ENCODE results near the gene TMEM161A. TPM values are rescaled to one million over a fixed set of nuclear protein-coding genes. Genes with fewer than 3 reads are reported as not detected.

Gene TMEM161A
- total RNA-seq, 1 donor from 2014 or later = 27.1 TPM

- Mint-ChIP-seq H3K27ac (ENCODE audit: unreplicated experiment) (no peak overlapping the region), H3K9me3 (ENCODE audit: low read depth) (no peaks in the 10 kb centered on the region), H3K4me1 (ENCODE audit: low read depth) (no peaks in the 10 kb centered on the region), H3K4me3 (ENCODE audit: unreplicated experiment) (no peak overlapping the region), H3K27me3 (ENCODE audit: low read depth) (no peaks in the 10 kb centered on the region), H3K36me3 (ENCODE audit: low read depth) (peaks cover 9% of the 10 kb centered on the region)
- TF ChIP-seq, protein P1, sequence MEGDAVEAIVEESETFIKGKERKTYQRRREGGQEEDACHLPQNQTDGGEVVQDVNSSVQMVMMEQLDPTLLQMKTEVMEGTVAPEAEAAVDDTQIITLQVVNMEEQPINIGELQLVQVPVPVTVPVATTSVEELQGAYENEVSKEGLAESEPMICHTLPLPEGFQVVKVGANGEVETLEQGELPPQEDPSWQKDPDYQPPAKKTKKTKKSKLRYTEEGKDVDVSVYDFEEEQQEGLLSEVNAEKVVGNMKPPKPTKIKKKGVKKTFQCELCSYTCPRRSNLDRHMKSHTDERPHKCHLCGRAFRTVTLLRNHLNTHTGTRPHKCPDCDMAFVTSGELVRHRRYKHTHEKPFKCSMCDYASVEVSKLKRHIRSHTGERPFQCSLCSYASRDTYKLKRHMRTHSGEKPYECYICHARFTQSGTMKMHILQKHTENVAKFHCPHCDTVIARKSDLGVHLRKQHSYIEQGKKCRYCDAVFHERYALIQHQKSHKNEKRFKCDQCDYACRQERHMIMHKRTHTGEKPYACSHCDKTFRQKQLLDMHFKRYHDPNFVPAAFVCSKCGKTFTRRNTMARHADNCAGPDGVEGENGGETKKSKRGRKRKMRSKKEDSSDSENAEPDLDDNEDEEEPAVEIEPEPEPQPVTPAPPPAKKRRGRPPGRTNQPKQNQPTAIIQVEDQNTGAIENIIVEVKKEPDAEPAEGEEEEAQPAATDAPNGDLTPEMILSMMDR (IDR thresholded peaks at IDR 0.05) = no peak
- no peak for DNase-seq (ENCODE audit: low spot score)
These were observed 22.3 kb upstream of the TMEM161A start for GRCh38 chr19:19160461-19161035.

DNA sequence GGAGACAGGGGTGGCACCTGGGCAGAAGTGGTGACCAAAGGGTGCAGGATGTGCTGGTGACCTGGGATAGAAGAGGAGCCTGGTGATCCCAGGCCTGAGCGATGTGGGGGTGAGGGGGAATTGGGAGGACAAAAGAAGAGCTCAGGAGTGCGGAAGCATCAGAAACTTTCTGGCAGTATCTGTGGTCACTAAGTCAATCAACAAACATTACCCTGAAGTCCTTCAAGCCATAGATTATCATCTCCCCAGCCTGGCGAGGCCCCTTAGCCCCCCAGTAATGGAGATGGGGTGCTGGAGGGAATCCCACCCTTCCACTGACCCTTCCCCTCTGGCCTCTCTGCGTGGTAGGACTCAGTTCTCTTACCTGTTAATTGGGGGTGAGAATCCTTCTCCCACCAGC lies 21.3 kb upstream of the TMEM161A start:
- Mint-ChIP-seq H3K36me3 (ENCODE audit: low read depth) (peaks cover 10% of the 10 kb centered on the region), H3K9me3 (ENCODE audit: low read depth) (no peaks in the 10 kb centered on the region), H3K27me3 (ENCODE audit: low read depth) (no peaks in the 10 kb centered on the region), H3K4me1 (ENCODE audit: low read depth) (no peaks in the 10 kb centered on the region), H3K4me3 (ENCODE audit: unreplicated experiment) (no peak overlapping the region), H3K27ac (ENCODE audit: unreplicated experiment) (no peak overlapping the region)
- TF ChIP-seq, protein P1 (IDR thresholded peaks at IDR 0.05) = no peak
- no peak for DNase-seq (ENCODE audit: low spot score)

GRCh38 chr19:19157808-19158207 lies 19.5 kb upstream of the TMEM161A start:
- peaks cover 10% of the 10 kb centered on the region for H3K36me3 Mint-ChIP-seq (ENCODE audit: low read depth)
- H3K27me3 Mint-ChIP-seq (ENCODE audit: low read depth) = no peaks in the 10 kb centered on the region
- no peak overlapping the region for H3K27ac Mint-ChIP-seq (ENCODE audit: unreplicated experiment)
- H3K9me3 Mint-ChIP-seq (ENCODE audit: low read depth) = no peaks in the 10 kb centered on the region
- no peak for DNase-seq (ENCODE audit: low spot score)
- TF ChIP-seq, protein P1 (IDR thresholded peaks at IDR 0.05) = no peak
- no peak overlapping the region for H3K4me3 Mint-ChIP-seq (ENCODE audit: unreplicated experiment)
- no peaks in the 10 kb centered on the region for H3K4me1 Mint-ChIP-seq (ENCODE audit: low read depth)

DNA sequence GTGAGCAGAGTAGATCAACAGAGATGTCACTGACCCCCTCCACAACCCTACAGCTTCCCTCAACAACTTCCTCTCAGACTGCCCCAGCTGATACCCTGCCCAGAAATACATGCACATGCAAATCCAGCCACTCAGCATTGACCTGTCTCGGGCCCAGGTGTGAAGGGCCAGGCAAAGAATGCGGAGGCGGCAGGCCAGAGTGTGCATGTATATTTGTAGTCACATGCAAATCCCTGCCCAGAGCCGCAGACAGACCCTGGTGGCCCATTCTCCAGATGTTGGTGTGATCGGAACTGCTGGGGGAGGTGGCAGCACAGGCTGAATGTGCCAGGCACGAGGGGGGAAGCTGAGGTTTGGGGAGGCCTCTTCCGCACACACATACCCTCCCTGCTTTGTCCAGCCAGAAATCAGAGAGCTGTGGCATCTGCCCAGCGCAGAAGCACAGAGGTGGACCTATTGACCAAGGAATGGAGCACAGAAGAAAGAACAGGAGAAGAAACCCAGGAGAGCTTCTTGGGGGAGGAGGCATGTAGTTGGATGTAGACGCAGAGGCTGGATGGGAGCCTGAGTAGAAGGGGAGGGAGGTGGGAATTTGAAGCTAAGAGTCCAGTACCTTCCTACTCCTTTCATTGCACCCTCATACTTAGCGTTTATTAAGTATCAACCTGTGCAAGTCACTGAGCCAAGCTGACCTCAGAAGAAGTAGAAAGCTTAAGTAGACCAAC lies 17.4 kb upstream of the TMEM161A start:
- Mint-ChIP-seq H3K9me3 (ENCODE audit: low read depth) (no peaks in the 10 kb centered on the region), H3K4me1 (ENCODE audit: low read depth) (no peaks in the 10 kb centered on the region), H3K27me3 (ENCODE audit: low read depth) (no peaks in the 10 kb centered on the region), H3K4me3 (ENCODE audit: unreplicated experiment) (no peak overlapping the region), H3K36me3 (ENCODE audit: low read depth) (peaks cover 10% of the 10 kb centered on the region), H3K27ac (ENCODE audit: unreplicated experiment) (no peak overlapping the region)
- TF ChIP-seq, protein P1 (IDR thresholded peaks at IDR 0.05) = no peak
- no peak for DNase-seq (ENCODE audit: low spot score)

DNA sequence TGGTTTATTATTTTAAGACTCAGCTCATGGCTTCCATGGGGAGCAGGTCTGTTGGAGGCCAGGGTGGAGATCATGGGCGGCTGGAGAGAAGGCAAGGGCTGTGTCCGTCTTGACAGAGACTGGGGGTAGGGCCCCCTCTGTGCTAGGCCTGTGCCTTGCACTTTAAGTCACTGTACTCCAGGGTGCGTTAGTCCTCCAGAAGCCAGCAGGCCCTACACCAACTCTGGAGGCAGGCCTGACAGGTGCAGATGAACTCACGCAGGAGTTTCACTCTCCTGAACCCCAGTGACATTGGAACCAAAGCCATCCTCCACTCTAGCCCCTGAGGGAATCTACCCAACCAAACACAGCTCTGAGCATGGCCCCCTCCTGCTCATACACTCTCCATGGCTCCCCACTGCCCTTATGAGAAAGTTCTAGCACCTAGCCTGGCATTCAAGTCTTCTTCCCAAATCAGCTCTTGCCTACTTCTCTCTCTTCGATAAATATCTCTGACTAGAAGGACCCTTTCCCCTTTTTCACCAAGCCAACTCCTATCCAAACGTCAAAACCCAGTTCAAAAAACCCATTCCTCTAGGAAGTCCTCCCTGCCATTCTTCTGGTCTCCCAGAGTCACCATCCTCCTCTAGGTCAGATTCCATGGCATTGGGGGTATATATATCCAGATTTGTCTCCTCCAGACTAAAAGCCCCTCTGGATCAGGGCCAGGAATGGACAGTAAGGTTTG lies 16.7 kb upstream of the TMEM161A start:
- no peak overlapping the region for H3K27ac Mint-ChIP-seq (ENCODE audit: unreplicated experiment)
- H3K4me3 Mint-ChIP-seq (ENCODE audit: unreplicated experiment) = no peak overlapping the region
- no peaks in the 10 kb centered on the region for H3K27me3 Mint-ChIP-seq (ENCODE audit: low read depth)
- no peaks in the 10 kb centered on the region for H3K9me3 Mint-ChIP-seq (ENCODE audit: low read depth)
- no peak for DNase-seq (ENCODE audit: low spot score)
- H3K36me3 Mint-ChIP-seq (ENCODE audit: low read depth) = peaks cover 10% of the 10 kb centered on the region
- H3K4me1 Mint-ChIP-seq (ENCODE audit: low read depth) = no peaks in the 10 kb centered on the region
- TF ChIP-seq, protein P1 (IDR thresholded peaks at IDR 0.05) = no peak

Data from chondrocyte (in vitro differentiated cells).